H1 (cell line): ENCODE data around the gene AKAP4. TPM values are rescaled to one million over a fixed set of nuclear protein-coding genes. Genes with fewer than 3 reads are reported as not detected.

Experiments
- CHD7 ChIP-seq: fragments of 300-600 bp; sonication (generic); IDR thresholded peaks from 2 replicates; pipeline ENCODE4 v1.7.1; 2012; ENCODE audit warnings: low read length, moderate library complexity, mild to moderate bottlenecking, inconsistent platforms; ENCODE audit not compliant: insufficient replicate concordance
- CREB1 ChIP-seq: IDR thresholded peaks from 2 replicates; pipeline ENCODE4 v1.6.1; 2012; ENCODE audit warnings: inconsistent platforms
- EZH2 ChIP-seq: fragments of 200-600 bp; sonication (generic); IDR thresholded peaks from 2 replicates; pipeline ENCODE4 v1.7.1; 2012; ENCODE audit warnings: low read depth, mild to moderate bottlenecking, moderate library complexity, low read length, inconsistent platforms; ENCODE audit not compliant: severe bottlenecking
- HDAC6 ChIP-seq: IDR thresholded peaks from one replicate; pipeline ENCODE4 v1.7.1; 2012; ENCODE audit warnings: low read depth, mild to moderate bottlenecking, inconsistent platforms, low read length, moderate library complexity
- JUN ChIP-seq: IDR thresholded peaks from 2 replicates; pipeline ENCODE4 v1.6.1; 2011; ENCODE audit warnings: low read depth, mild to moderate bottlenecking, improper control_type of control experiment, low read length
- SAP30 ChIP-seq: fragments of 300-600 bp; sonication (generic); IDR thresholded peaks from 2 replicates; pipeline ENCODE4 v1.7.1; 2012; ENCODE audit warnings: low read length, moderate library complexity, mild to moderate bottlenecking, inconsistent platforms; ENCODE audit not compliant: insufficient read depth, insufficient replicate concordance
- SIN3A ChIP-seq, 2 experiments: IDR thresholded peaks in 1 of 2; conservative IDR thresholded peaks in 1 of 2; 2 replicates each; pipeline ENCODE4 v1.6.1; 2011 to 2012; ENCODE audit warnings: low read length in 2 of 2, improper control_type of control experiment in 1 of 2, low read depth in 1 of 2, mild to moderate bottlenecking in 1 of 2
- TEAD4 ChIP-seq: IDR thresholded peaks from 2 replicates; pipeline ENCODE4 v1.6.1; 2012; ENCODE audit warnings: low read depth, low read length, inconsistent platforms, mixed read lengths
- USF2 ChIP-seq: IDR thresholded peaks from 2 replicates; pipeline ENCODE4 v1.6.1; 2011; ENCODE audit warnings: low read length, improper control_type of control experiment
- polyA plus RNA-seq, 7 experiments: library from polyadenylated mRNA; depleted of rRNA in 3 of 7; stranded (reverse) in 5 of 7; unstranded in 2 of 7; fragments of >200 nt in 5 of 7; fragments of 200-250 nt in 2 of 7; gene quantifications; 1 replicate in 5 of 7; 2 replicates in 1 of 7; 4 replicates in 1 of 7; pipeline versions ENCODE4 v1.2.1 to v1.2.3, GENCODE V29; 2011 to 2013; ENCODE audit warnings: missing spikeins in 2 of 7, mixed read lengths in 2 of 7
- total RNA-seq: library from RNA; stranded (reverse); fragmentation: NEBNext Ultra II Directional; extraction: Animal tissue kit (Norgen Biotek cat#: 25700); gene quantifications from 2 replicates; pipeline ENCODE4 v1.2.1, GENCODE V29; 2021

The AKAP4 gene
- total and polyA plus RNA-seq, 2 of the 8 experiments (the other 6 are each of a cell fraction or from before 2014, with no cell fraction given), result not detected

- TF ChIP-seq CHD7 (no peak), SIN3A (conservative IDR thresholded peaks at IDR 0.05 in 1 of 2, IDR thresholded peaks at IDR 0.05 in 1 of 2; ENCODE audit: low read depth in 1 of 2, low read length in 2 of 2) (no peak), CREB1 (no peak), JUN (no peak), HDAC6 (no peak), USF2 (no peak), EZH2 (no peak), TEAD4 (no peak), SAP30 (no peak)
Measured at GRCh38 chrX:50183891-50184290, 16.9 kb downstream of the AKAP4 start (continued).
